GM18520 (cell line): ENCODE results near the gene TOR1AIP2.

Source experiments
- ATAC-seq: cut with Tn5 transposase; IDR thresholded peaks from one replicate; pipeline ENCODE4 v1.9.1; 2021; ENCODE audit not compliant: unreplicated experiment

Gene TOR1AIP2

DNA sequence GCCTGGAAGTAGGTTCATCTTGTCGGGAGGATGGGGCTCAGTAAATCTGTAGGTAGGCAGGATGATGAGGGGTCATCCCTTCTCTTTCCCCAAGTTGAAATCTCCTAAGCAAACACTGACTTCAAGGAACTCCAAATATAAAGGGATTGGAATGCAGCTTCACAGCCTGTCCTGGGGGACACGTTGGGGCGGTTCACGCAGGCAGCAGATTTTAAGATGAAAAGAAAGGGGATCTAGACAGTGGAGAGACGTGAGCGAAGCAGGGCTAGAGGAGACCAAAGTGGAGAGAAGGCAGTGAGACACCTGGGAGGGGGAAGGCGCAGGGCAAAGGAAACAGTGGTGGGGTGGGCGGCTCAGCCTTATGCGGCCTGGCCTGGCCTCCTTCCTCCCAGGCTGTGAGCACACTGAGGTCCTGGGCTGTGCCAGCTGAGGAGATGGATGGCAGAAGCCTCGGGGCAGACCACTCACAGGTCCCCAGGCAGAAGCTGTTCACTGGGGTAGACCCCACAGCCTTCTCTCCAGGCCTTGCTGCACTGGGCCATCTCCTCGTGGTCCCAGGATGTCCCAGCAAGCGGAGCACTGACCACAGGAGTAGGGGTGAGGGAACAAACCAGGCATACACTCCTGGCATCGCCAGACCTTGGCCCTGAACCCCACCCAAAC is 51.7 kb downstream of the TOR1AIP2 start:
- no peak for ATAC-seq

DNA sequence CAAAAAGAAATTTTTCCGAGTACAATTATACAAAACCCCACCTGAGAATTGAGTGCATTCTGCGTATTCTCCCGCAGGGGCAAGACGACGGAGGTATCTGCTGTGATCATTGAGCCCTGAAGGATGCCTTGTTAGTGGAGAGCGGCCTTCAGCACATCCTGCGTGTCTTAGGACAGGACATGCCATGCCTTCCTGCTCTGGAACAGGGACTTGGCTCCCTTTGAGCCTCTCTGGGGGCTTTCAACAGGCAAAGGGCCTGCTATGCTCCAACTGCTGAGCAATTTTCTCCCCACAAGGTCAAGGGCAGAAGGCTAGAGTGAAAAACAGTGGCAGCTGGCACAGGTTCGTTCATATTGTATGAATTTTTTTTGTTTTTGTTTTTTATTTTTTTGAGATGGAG is 52.4 kb downstream of the TOR1AIP2 start:
- ATAC-seq = no peak

DNA sequence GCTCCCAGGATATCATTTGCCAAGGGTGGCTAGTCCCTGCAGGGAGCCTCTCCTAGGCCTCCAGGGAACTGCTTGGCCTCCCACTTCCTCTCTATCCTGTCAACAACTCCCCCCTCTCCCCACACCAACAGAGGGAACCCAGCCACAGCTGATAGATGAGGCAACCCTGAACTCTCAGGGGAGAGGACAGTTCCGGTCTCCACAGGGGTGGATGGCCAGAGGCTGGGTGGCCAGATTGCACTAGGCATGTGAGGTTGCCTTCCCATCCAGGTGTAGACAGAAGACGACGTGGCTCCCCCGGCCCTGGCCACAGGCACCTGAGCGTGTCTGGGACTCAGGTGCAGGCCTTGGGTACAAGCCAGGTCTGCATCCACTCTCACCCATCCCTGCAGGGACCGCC is 53.3 kb downstream of the TOR1AIP2 start:
- no peak for ATAC-seq

DNA sequence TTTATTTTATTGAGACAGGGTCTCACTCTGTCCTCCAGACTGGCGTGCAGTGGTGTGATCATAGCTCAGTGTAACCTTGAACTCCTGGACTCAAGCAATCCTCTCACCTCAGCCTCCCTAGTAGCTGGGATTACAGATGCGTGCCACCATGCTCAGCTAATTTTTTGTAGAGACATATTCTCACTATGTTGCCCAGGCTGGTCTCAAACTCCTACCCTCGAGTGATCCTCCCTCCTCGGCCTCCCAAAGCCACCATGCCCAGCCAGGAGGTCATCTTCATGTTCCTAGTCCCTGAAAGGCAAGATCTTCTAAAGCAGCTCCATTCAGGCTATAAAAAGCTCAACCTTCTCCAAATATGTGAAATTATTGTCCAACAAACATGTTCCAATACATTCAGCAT is 53.9 kb downstream of the TOR1AIP2 start:
- ATAC-seq = no peak

DNA sequence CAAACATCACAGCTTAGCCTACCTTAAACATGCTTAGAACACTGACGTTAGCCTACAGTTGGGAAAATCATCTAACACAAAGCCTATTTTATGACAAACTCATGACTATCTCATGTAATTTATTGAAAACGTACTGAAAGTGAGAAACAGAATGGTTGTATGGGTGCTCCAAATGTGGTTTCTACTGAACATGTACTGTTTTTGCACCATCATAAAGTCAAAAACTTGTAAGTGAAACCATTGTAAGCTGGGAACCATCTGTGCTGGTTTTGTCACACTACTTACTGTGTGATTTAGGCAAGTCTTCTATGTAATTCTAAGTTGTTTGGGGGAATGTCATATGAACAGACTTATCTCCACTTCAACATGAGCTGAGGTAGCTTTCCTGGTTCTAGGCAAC is 55.5 kb downstream of the TOR1AIP2 start:
- ATAC-seq = no peak

DNA sequence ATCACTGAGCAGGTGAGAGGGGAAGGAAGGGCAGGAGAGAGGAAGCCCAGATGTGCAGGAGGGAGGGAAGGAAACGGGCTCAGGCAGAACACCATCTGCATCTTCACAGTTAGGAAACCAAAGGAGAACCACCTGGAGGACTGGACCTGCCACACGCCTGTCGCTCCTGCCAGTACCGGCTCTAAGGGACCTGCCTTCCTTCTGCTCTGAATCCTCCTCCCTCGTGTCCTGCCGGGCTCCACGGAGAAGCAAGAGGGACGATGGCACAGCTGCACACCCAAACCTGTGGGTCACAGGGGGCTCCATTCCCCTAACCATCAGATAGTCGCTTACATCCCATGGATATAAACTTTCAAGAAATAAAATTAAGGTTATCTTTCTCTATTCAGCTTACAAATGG is 56.1 kb downstream of the TOR1AIP2 start:
- ATAC-seq = no peak

DNA sequence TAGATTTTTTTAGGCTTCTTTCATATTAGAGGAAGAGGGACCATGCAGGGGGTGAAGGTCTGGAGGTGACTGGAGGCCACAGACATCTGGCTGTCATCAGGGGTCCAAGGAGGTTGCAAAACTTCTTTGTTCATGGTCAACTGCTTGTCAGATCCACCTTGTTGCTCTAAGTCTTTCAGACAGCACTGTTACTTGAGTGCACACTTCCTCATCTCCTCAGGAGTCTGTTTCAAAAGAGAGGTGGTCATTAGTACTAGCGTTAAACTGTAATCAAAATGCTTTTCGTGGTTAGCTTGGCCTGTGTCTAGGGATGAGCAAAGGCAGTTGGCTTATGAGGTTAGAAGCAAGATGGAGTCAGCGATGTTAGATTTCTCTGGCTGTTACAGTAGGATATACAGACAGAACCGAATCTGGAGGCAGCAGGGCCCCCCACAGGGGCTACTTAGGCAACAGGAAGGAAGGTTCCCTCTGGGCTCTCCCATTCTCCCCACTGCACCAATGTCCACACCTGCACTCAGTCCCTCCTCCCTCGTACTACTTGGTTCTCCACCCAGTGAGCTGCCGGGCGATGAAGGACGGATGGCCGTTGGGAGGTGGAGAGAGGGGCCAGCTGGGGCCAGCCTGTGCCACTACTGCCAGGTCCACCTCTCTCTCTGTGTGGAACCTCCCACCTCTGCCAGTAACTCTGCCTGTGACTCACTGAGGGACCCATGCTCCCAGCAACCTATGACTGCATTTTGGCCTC is 57.2 kb downstream of the TOR1AIP2 start:
- no peak for ATAC-seq

DNA sequence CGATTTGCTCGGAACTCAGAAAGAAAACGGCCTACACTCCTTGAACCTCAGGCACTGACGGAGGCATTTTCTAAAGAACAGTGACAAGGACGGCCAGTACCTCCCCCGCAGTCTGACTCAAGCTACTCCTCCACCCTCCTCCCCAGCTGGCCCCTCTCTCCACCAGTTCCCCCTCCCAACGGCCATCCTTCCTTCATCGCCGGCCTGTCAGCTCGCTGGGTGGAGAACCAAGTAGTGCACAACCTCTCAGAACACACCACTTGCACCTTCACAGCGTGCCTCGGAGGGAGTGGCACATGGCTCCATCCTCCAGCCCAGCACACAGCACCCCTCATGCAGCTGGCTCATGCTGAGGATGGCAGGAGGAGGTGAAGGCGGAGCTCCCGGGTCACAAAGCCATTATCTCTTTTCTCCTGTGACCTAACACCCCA is 58.8 kb downstream of the TOR1AIP2 start:
- no peak for ATAC-seq

DNA sequence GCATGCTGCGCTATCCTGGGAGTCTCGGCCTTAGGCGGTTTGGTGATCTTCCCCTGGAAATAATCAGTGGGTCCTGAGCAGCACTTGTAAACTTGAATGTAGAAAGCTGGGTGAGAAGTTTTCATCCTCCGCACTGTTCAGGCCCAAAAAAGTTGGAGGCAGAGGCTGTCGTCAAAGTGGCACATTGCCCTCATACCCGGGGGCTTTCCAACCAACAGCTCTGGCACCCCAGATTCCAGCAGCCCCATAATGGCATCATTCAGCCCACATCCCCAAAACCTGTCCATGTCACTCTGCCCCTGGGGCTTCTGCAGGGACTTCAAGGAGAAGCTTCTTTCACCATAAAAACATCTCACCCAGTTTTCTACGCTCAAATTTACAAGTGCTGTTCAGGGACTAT is 59.3 kb downstream of the TOR1AIP2 start:
- ATAC-seq = no peak

DNA sequence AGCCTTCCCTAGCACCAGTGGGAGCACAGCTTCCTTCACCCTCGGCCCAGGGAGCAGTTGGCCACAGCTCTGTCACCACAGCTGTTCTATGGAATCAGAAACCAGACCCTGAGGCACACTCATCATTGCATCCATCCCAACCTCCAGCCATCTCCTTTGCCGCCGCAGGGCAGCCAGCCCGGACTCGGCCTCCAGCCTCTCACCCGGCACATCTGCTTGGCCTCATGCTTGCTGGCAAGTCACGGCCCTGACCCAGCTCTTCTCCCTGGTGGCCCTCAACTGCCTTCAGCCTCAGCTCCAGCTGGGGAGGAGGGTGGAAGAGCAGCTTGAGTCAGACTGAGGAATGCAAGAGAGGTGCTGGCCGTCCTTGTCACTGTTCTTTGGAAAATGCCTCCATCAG is 59.8 kb downstream of the TOR1AIP2 start:
- ATAC-seq = no peak

DNA sequence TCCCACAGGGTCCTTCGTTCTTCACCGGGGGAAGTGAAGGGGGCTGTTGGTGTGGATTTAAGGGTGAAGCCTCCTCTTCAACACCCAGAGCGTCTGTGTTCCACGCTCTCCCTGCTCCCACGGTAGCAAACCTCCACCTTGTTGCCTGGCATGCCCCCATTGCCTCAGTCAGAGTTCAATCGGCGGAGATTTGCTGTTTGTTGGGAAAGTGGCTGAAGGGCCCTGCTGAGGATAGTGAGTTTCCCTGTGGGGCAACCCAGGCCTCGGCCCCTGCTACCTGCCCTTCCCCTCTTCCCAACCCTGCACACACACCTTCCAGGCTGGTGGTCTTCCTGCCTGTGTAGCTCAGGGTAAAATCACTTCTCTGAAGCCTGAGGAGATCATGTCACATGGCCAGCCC is 60.5 kb downstream of the TOR1AIP2 start:
- no peak for ATAC-seq

DNA sequence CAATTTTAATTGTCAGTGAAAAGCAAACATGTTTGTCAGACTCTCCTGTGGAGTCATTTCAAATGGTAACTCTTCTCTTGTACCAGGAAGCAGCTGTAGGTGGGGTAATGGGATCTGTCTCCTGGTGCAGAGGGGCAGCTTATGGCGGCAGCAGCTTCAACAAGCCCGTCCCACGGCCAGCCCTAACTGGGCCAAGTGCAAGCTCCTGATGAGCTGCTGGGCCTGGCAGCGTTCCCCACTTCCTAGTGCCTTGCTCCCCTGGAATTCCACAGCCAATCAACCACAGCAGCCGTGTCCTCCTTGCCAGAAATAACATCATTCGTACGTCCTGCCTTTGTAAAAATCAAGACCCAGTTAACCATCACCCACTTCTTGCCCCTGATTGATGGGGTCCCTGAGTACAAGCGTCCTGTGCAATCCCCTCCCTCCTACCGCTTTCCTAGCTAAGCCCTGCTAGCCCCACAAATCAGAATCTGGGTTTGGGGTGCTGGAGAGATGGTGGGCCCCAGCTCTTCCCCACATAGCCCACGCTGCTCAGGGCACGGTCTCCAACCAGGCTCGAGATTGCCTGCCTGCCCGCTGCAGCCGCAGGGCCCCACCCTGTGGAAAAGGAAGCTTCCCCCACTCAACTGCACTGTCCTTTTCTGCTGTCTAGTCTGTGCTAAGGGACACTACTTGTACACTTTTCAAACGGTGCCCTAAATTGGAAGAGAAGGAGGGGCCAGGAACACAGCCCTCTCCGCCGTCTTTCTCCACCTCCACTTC is 61.2 kb downstream of the TOR1AIP2 start:
- no peak for ATAC-seq

DNA sequence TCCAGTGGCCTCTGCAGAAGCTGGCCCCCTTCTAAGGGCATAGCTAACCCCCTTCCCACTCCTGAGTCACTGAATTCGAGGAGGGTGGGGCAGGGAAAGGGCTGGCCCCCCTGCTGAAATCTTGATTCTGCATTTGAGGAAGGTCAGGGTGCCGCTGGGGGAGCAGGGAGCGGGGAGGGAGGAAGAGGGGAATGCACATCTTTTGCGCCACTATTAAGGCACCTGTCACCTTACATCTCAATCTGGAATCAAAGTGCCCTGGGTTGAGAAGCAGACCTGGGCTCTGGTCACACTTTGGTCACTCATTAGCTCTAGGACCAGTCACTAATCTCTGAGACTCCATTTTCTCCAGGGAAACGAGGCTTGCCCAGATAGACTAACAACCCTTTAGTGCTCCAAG is 62.0 kb downstream of the TOR1AIP2 start:
- no peak for ATAC-seq

DNA sequence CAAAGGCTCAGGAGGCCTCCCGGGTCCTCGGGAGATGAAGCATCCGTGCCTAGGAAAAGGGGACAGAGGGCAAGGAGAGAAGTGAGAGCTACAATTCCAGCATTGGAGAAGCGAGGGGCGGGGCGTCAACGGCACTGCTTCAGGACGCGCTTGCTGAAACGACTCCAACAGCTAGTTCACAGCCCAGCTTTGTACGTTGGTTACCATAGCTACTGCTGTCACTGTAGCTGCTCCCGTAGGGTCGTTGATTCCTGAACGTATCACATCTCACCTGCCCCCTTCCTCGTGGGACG is 63.1 kb downstream of the TOR1AIP2 start:
- ATAC-seq = no peak

DNA sequence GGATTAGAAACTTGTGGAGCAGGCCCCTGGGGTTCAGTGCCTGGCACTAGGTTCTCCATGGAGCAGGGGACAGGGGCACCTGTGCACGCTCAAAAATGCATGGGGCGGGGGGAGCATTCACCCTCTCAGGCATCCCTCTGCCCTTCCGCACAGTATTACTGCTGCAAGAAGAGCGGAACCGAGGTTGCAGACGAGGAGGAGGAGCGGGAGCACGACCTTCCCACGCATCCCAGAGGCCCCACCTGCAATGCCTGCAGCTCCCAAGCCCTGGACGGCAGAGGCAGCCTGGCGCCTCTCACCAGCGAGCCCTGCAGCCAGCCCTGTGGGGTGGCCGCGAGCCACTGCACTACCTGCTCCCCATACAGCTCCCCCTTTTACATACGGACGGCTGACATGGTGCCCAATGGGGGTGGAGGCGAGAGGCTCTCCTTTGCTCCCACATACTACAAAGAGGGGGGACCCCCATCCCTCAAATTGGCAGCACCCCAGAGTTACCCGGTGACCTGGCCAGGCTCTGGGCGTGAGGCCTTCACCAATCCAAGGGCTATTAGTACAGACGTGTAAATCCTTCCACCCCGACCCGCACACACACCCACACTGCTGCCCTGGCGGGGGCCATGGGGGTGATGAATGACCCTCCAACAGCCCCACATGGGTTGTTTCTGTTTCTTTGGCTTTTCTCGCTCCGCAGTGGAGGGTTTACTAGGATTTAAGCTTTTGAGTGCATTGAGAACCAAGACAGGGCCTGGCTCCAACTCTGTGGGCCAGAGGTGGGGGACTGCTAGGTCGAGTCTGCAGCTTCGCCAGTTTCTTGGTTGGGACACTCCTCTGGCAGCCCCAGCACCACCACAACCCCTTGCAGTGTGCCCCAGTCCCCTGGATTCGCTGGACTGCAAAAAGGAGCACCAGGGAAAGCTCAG is 63.7 kb downstream of the TOR1AIP2 start:
- no peak for ATAC-seq

DNA sequence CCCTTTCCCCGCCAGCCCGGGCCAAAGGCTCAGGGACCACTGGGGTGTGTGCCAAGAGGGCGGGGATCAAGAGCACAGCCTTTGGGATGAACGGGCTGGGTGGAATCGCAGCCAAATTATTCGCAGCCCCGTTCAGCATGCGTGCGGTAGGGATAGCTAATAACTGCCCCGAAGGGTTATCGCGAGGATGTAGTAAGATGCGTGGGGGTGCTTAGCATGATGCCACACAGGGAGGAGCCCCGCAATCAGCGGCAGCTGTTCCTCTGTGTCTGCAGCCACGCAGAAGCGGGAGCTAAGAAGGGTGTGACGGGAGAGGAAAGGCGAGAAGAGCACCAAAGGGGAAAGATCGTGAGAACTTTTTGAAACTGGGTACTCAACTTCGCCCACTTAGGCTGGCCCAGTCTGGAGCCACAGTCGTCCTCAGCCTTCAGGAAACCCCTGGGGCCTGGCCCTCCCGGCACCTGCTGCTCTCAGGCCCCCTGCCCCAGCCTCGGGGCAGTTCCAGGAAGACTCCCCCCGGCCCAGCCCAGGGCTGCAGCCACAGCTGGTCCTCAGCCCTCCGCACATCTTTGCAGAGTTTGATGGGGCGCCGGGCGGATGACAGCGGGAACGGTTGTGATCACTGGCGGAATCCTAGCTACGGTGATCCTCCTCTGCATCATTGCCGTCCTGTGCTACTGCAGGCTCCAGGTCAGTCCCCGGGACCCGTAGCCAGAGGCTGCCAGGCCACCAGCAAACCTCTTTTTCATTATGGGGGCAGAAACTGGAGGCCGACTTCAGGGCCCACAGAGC is 64.9 kb downstream of the TOR1AIP2 start:
- ATAC-seq = no peak

DNA sequence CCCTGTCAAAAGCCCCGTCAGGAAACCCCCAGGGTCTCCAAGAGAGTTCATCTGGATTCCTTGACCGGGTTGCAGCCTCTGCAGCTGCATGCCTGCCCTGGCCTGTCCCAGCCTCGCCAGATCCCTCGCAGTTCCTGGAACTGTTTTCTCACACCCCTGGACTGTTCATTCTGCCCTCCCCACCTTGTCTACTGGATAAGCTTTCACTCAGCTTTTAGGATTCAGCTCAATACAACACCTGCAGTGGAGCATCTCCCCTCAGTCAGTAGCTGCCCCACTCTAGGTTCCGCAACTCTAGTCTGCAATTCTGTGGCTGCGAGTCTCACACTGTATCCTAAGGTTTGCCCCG is 67.3 kb downstream of the TOR1AIP2 start:
- ATAC-seq = no peak

DNA sequence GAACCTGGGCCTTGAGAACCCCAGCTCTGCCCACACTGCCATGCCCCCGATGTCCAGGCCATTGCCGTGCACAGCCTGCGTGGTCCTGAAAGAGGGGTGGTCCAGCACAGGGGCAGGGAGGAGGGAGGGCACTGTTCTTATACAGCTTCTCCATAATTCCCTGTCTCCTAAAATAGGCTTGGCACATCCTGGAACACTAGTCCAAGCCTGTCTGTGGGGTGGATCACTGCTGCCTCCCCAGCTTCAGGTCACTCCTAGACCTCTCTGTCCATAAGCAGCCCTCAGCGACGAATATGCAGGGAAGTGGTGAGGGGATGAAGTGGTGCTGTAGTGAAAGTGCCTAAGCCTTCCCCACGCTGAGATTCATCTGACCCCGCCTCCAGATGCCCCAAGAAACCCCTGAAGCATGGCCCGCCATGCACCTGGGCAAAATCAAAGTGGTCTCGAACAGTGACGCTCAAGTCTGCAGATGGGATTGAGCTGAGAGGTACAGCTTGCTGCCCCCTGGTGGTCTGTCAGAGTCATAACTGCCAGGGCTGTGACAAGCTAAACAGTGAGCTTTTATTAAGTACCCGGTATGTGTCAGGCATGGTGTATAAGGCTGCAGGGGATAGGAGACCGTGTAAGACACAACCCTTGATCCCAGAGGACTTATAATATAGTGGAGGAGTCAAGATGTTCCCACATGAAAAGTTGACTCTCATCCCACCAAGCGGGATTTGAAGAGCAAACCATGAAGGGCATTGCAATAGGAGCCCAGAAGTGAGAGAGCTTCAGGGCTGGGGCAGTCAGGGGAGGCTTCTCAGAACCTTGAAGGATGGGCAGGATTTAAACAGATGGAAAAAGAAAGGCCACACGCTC is 67.9 kb downstream of the TOR1AIP2 start:
- ATAC-seq = no peak

DNA sequence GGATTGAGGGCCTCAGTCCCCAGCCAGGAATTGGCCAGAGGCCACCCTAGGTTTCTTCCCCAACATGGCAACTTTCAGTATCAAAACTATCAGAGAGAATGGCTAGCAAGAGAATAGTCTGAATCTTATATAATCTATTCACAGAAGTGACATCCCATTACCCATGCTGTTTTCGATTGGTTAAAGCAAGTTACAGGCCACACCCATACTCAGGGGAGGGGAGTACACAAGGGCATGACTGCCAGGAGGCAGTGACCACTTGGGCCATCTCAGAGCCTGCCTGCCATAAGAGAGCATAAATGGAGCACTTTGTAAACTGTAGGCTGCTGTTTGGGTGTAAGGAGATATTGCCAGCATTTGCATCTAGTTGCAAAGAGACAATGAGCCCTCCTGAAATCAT is 69.1 kb downstream of the TOR1AIP2 start:
- no peak for ATAC-seq
